Activated CD4-positive, alpha-beta T cell treated with anti-CD3 and anti-CD28 coated beads, Interleukin-2, amount 50 U/mL, for 16 hours (primary cell): ENCODE data around the gene LRRC34.

Experiments
- DNase-seq: peaks from one replicate; pipeline ENCODE4 v3.0.0-alpha.2; 2020

LRRC34 gene

GRCh38 chr3:169764312-169764881 is 48.3 kb downstream of the LRRC34 start:
- peak; percentile 76 for DNase-seq

DNA sequence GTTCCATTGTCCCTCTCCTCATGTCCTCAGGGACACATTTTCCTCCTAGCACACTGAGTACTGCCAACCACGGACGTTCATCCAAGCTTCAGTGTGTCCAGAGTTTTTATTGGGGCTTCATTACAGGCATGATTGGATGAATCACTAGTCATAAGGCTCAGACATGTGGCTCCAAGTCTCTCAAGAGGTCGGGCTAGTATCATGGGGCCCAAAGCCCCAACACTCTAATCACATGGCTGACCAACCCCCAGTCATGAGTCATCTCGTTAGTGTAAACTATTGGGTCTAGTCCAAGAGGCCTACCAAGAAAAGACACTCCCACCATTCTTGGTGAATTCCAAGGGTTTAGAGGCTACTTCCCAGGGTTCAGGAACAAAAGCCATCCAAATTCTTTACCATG is 52.2 kb downstream of the LRRC34 start:
- DNase-seq, result no peak

DNA sequence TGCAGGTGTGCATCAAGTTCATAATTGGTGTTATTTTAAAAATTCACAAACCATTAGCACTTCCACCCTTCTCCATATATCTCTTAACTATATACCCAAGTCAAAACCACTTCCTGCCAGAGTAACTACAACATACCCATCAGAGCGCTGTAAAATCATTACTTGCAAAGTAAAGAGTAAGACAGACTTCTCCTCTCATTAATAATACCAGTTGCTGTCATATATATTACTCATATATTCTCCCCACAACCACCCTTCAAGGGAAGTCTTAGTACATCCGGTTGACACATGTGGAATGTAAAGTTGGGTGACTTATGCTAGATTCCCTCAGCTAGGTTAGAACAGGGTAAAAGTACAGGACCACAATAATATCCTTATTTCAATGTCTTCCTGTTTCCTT is 53.4 kb downstream of the LRRC34 start:
- DNase-seq, result peak; percentile 82

DNA sequence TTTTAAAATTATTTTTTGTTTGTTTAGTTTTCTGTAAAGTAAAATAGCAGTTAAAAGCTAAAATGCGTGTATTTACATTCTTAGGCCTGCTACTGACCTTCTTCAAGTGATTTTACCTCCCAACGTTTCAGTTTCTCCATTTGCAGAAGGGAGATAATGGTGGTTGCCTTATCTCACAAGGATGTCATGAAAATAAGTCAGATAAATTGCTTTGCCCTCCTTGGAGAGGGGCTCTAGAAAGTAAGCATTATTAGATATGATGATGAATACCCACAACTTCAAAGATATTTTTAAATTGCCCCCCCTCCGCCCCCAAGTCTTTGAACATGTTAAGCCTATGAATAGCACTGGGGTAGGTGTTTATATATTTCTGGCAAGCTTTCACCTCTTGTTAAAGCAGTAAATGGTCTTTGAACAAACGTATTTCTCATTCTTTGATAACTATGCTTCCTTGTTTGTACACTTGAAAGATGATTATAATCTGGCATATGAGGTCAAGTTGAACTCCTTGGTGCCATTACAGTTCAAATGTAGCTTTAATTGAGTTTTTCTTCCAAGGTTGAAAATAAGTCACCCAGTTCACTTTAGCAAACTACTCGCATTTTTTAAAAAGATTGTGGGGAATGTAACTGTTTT is 54.2 kb downstream of the LRRC34 start:
- DNase-seq, result no peak

DNA sequence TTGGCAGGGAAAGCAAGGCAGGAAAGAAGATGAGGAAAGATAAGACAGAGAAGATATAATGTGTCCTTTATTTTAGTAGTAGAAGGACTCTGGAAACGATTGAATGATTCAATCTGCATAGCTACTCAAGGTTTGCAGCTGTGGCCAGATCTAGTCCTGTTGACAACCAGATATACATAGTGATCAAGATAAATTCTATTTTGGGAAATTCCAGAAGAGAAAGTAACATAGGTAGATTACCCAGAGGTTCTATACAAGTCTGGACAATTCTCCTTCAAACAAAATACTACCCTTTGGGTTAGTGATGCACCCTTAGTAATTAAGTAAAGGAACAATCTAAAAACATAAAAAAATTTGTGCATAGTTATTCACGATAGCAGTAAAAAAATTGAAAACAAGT is 57.2 kb downstream of the LRRC34 start:
- no peak for DNase-seq

DNA sequence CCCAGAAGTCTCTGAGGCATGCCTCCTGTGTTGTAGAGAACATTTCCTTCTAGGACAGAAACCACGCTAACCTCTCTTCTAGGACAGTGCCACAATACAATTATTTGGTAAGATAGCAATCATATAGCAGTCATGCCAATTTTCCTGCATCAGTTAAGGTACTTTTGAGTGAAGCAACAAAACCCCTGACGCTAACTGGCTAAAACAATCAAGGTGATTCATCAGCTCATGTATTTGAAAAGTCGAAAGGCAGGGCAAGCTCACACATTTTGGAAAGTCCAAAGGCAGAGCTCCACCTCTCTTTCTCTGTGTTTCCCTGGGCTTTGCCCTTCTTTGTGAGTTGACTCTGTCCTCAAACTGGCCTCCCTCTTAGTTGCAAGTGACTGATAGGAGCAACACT is 58.0 kb downstream of the LRRC34 start:
- DNase-seq, result no peak

DNA sequence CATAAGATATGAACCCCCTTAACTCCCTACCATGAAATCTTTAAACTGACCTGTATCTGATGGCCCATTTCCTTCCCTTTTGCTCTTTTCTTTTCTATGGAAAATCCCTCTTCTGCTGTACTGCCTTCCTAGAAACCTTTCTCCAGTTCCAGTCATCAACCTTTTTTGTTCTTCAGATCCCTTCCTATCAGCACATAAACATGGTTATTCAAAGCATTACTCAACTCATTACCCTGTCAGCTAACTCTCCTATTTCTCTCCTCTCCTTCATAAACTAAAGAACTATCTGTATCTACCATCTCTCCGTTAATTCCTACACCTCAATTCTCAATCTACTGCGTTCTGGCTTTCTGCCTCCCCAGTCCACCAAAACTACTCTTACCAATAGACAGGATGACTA is 60.8 kb downstream of the LRRC34 start:
- DNase-seq, result no peak

DNA sequence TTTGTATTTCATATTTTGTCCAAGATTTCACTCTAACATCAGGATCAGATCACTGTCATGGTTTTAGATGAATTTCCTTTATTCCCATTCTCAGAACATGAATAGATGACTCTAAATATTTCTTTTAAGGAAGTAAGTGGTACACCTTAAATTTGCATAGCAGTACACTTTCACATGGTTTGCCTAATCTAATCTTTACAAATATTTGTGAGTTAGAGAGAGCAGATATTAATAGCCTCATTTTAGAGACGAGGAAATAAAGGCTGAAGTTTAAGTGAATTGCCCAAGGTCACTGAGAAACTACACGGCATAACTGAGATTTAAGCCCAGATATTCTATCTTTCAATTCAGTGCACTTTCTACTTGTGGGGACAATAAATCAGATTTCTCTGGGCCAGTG is 62.0 kb downstream of the LRRC34 start:
- no peak for DNase-seq

DNA sequence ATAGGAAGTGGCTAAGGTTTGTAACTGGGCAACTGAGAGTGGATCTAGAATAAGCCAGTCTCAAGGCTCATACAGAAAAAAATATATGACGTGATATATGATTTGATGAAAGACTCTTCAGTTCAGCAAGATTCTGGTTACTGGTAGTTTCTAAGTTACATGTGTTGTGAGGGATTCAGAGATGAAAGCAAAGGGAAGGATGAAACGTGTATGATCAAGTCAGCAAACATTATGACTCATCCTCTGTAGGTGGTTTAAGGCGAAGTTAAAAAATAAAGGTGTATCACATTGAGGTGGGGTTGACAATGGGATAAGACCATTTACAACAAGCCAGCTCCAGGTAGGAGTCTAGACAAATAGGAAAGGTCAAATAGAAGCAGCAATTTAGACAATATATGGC is 64.0 kb downstream of the LRRC34 start:
- peak; percentile 31 for DNase-seq

DNA sequence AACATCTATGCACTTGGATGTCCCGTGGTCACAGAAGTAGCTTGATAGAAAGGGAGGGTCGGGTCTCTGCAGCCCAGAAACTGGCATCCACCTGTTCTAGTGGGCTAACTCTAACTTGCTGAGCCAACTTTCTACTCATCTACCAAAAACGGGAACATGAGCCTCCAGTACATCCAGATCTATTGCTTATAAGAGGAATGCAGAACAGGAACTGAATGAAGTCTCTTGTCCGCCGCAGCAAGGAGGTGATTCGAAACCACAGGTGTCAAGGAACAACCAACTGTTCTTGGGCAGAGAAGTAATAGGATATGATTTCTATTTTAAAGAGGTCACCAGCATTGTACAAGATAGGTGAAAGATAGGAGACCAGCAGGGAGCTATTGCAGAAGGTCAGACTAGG is 65.8 kb downstream of the LRRC34 start:
- no peak for DNase-seq

DNA sequence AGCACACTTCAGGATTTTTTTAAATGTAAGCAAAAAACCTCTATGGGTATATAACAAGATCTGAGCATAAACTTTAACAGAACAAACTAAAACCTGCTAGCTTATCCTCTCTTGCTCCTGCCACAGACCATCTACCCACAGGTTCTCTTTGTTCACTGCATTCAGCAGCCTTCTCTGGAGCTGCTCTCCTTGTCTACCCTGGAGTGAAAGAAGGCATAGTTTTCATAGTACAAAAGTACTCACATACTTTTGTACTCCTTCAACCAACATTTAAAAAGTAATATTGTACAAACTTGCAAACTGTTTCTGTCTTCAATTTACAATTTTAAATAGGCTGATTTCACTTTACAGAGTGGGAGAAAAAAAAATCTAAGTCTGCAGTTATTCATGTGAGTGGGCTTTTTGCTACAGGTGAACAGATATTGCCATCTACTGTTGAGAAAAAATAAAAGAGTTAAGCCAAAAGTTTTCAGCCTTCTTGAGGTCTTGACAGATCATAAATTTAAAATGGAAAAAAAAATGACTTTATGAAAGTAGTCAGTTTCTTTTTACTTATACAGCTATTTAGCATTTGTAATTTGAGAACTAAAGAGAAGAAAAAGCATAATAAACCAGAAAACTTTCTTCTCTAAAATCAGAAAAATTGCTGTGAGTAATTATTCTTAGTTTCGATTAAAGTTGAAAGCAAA is 68.2 kb downstream of the LRRC34 start:
- DNase-seq, result no peak
